NCI-H2227 (cell line): ENCODE measurements around the gene ODAD4.
A peak's percentile ranks its signal among the peaks of the same experiment; 100 is the strongest.
"Not testable (repeated sequence)": the region's sequence is repeated elsewhere in the genome, so short reads cannot be mapped to it uniquely, and the experiment has no call there.

Source experiments
- DNase-seq: peaks from one replicate; lab custom pipeline; 2025; ENCODE audit not compliant: unreplicated experiment; lab: John Stamatoyannopoulos, UW

ODAD4 gene

GRCh38 chr17:42001729-42002128 lies 71.3 kb downstream of the ODAD4 start:
- DNase-seq, result no peak

DNA sequence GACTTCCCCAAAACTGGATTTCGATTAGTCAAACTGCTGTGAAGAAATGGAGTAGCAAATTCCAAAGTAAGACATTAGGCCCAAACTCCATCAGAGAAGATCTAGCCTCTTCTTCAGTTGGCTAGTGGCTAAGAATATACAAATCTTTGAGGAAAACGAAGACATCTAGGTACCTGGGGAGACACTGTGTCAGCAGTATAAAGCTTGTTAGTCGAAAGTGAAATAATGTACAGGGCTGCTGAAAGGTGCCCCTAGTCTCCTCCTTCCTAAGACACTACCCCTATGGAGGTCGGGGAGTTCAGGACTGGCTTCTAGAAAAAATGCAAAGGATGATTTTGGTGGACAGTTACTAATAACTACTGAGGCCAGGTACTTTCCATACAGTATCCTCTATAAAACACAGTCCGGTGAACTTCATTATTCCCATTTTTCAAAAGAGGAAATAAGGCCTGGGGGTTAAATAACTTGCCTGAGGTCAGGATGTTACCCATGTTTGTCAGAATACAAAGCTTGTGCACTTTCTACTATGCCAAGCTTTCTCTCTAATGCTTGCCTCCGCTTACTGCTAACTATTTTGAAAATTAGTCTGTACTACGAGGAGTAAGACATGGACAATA lies 71.9 kb downstream of the ODAD4 start:
- DNase-seq, result no peak

GRCh38 chr17:42002792-42003301 lies 72.4 kb downstream of the ODAD4 start:
- no peak for DNase-seq

- DNase-seq, result no peak
Observed at GRCh38 chr17:42005166-42005565, 74.7 kb downstream of the ODAD4 start.

DNA sequence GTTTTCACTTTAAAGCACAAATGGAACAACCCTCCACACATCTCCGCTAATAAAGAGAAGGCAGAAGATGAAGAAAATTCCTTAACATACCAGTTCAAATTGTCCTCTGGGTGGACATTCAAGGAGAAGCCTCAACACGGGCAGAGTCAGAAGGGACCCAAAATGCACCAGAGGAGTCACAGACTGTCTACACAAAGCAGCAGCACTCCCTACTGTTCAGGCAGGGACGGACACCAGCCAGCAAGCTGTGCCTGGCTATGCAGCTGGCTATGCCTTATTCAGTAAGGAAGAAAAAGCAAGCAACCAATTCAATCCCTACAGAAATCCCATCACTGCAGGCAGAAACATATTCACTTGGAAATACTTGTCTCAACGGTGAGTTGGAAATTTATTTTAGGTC lies 78.8 kb downstream of the ODAD4 start:
- no peak for DNase-seq

DNA sequence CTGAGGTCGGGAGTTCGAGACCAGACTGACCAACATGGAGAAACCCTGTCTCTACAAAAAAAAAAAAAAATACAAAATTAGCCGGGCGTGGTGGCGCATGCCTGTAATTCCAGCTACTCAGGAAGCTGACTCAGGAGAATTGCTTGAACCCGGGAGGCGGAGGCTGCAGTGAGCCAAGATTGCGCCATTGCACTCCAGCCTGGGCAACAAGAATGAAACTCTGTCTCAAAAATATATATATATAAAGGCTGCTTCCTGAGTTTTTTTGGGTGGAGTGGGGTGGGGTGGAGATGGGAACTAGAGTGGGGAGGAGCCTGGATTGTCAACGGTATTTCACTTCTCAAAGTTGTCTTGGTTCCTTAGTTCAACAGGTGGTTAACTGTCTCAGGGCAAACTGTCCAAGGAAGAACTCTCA lies 79.9 kb downstream of the ODAD4 start:
- not testable (repeated sequence) for DNase-seq

GRCh38 chr17:42010898-42011516 lies 80.6 kb downstream of the ODAD4 start:
- DNase-seq, result peak; percentile 16

GRCh38 chr17:42012363-42012762 lies 81.9 kb downstream of the ODAD4 start:
- DNase-seq, result not testable (repeated sequence)

- not testable (repeated sequence) for DNase-seq
Observed at GRCh38 chr17:42013740-42014139, 83.3 kb downstream of the ODAD4 start.
